HG03460 (cell line): ENCODE measurements around the gene PUS10.
"Not testable (repeated sequence)": the region's sequence is repeated elsewhere in the genome, so short reads cannot be mapped to it uniquely, and the experiment has no call there.

ENCODE experiments used
- ATAC-seq: cut with Tn5 transposase; IDR thresholded peaks from one replicate; pipeline ENCODE4 v1.9.1; 2021; ENCODE audit not compliant: unreplicated experiment

Gene PUS10

DNA sequence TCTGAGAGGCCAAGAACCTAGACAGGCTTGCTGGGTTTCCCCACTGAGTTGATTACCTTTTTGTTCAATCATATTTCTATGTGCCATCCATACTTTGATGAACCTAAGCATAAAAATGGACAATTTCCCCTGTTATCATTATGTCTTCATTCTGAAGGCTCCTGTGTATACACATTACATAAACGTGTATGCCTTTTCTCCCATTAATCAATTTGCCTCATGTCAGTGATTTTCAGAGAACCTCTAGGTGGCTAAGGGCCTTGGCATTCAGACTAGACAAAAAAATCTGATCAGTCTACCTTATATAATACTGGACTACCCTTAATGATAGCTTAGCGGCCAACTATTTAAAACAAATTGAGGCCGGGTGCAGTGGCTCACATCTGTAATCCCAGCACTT lies 4.7 kb downstream of the PUS10 start:
- no peak for ATAC-seq

DNA sequence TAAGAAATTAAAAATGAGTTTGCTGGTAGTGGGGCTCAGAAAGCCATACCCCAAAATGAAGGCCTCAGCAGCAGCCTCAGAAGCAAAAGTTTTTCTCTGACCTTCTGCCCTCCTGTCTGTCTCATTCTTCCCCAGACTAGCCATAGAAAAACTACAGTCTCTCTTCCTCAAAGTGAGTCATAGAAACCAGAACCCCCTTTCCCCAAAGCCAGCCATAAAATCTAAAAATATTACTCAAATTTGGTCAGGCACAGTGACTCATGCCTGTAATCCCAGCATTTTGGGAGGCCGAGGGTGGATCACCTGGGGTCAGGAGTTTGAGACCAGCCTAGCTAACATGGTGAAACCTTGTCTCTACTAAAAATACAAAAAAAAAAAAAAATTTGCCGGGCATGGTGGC lies 5.8 kb downstream of the PUS10 start:
- not testable (repeated sequence) for ATAC-seq

DNA sequence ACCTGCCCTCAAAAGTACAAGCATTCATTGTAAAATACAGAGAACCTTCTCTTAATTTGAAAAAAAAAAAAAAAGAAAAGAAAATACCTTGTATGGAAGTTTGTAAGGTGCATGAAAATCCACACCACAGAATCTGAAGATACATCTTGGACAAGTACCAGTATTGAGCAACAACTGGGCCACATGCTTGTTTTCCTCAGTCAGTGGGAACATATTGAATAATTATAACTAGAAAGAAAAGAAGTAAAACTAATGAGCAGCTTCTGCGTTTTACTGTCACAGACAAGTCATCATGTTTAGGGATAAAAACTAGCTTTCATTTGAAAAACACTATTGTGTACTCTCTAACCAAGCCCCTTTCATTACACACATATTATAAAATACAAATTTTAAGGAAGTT lies 6.4 kb downstream of the PUS10 start:
- no peak for ATAC-seq

DNA sequence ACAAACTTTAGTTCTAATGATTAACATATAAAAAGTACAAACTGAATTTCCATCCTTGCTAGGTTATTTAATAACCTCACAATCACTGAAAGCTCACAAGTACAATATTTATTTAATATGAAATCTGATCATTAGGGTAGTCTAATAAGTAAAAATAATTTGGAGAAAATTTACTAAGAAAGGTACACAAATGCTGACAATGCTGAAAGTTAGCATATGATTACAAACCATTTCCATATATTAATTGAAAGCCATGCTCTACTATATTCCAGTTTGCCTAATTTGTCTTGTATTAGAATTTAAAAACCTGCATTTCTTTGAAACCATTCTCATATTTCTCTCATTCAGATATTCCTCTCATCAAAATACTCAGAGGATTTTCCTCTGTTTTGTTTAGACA lies 8.7 kb downstream of the PUS10 start:
- ATAC-seq: no peak

DNA sequence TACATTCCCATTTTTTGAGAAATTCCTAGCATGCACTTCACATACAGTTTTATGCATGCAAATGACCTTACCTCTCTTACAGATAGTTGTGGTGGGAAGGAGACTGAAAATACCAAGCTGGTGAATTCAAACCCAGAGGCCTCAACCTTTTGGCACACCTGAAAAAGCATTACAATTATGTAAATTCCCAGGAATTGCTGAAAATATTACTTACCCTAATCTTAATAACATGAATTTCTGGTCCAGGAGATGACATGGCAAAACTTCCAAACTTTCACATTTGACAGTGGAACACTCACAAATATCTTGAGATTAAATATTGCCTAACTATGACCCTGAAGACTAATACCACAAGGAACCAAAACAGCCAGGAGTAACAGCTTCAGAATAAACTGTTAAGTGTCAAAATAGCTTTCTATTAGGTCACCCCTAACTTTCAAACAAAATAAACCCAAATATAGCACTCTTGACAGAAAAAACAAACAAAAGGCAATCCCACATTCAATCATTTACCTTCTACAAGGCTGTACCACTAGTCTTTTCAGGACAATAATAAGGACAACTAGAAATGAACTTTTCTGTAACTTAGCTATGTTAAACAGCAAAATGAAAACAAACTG lies 11.5 kb downstream of the PUS10 start:
- ATAC-seq: no peak

DNA sequence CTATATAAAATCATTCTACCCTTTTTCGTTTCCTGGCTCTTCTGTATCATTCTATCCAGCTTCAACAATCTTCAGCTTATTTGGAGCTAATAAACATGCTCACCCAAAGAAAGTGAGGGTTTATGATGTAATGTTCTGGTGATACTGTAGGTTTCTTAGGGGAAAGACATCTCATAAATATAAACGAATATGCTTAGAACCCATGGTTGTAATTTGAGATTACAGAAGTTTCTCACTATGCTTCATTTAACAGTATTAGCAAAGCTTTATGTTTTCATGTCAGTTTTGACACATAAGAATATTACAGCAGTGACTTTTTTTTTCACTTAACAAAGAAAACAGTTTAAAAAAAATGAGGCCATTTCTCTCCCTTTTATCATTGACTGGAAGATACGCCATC lies 12.3 kb downstream of the PUS10 start:
- ATAC-seq: no peak

DNA sequence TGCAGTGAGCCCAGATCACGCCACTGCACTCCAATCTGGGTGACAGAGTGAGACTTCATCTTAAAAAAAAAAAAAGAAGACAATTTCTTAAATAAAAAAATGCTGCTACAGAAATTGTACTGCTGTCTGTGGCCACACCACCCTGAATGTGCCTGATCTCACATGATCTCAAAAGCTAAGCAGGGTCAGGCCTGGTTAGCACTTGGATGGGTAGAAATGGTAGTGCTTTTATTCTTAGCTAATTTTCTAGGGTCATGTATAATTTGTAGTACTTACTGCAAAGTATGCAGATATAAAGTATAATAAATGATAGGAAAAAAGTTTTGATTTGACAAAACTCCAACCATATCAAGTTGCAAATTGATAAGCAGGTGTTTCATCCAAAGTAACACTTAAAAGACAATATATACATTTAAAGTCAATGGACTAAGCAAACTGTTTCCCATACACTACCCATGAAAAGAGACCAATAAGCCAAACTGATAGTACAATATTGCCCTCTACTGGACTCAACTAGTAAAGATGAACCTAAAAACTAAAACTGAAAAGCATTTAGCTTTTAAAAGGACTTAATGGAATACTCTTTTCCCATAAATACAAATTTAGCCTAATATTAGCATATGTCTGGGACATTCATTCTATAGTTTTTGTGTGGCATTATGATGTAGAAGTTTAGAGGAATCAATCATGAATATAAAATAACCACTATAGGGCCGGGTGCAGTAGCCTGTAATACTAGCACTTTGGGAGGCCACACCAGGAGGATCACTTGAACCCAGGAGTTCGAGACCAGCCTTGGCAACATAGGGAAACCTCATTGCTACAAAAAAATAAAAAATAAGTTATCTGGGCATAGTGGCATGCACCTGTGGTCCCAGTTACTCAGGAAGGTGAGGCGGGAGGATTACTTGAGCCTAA lies 19.2 kb downstream of the PUS10 start:
- no peak for ATAC-seq

DNA sequence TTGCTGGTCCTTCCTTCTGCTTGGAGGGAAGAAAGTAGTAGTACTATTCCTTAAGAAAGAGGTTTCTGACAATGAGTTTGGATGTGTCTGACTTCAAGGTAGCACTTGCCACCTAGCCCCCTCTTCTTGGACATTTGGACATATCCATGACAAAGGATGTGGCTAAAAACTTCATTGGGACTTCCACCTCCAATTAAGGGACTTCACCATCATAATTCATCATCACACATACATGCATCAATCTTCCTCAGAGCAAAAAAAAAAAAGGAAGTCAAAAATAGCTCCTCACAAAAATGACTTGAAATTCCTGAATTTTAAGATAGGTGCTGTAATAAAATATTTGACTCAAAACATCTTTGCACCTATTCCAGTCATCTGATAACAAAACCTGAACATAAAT lies 23.9 kb downstream of the PUS10 start:
- ATAC-seq: no peak

DNA sequence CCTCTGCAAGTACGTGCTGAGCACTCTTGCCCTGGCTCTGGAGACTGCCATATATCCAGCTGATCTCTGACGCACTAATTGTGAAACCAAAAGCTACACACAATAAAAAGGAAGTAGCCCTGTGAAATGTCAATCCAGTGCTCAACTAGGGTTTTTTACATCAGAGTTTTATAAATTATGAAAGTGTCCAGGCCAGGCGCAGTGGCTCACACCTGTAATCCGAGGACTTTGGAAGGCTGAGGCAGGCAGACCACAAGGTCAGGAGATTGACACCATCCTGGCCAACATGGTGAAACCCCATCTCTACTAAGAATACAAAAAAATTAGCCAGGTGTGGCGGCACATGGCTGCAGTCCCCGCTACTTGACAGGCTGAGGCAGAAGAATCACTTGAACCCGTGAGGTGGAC lies 25.1 kb downstream of the PUS10 start:
- ATAC-seq: peak; percentile 95

DNA sequence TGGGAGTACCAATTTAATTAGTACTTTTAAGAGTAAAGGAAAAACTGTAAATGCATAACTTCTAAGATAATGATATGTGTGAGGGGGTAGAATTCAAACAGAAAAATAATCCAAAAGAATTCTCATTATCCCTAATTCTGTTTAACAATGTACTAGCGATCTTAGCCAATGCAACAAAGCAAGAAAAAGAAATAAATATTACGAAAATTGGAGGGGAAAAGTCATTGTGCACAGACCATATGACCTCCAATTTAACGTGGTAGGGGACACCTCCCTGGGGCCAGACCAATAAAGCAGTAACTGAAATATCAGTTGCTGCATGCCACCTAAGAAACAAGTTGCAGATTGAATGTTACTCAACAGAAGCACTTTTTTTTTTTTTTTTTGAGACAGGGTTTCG lies 26.4 kb downstream of the PUS10 start:
- ATAC-seq: no peak

DNA sequence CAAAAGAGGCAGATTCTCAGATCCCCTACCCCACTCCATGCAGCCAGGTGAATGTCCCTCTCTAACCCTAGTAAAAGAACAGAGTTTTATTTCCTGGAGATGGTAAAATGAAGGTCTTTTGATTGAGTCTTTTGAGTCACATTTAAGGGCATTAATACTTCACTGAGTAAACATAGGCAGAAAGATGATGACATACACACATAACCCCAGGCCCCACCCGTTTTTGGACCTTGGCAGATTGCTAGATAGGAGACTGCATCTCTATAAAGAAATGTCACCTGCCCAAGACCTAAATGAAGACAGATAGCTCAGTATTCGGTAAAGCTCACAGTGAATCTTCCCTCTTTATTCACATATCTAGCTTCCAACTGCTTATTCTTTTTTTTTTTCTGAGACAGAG lies 28.8 kb downstream of the PUS10 start:
- no peak for ATAC-seq

DNA sequence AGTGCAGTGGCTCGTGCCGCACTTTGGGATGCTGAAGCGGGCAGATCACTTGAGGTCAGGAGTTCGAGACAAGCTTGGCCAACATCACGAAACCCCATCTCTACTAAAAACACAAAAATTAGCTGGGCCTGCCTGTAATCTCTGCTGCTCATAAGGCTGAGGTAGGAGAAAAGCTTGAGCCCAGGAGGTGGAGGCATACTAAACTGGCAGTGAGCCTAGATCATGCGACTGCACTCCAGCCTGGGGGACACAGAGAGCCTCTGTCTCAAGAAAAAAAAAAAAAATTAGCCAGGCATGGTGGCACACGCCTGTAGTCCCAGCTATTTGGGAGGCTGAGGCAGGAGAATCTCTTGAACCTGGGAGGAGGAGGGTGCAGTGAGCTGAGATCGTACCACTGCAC lies 30.4 kb downstream of the PUS10 start:
- not testable (repeated sequence) for ATAC-seq

DNA sequence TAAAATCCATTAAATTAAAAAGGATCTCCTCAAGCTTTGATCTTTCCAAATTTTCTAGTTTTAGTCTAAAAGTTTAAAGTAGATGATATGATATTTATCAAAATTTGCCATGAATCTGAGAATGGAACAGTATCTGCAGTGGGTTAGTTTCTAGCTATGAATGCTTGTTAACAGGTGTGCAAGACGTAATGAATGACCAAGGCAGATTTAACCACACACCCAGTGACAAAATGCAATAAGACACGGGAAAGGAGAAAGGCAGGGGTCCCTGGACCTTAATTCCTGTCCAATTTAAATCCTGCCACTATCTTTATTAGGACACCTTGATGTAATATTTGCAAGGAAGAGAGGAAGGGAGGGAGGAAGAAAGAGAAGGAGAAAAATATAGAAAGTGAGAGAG lies 31.0 kb downstream of the PUS10 start:
- no peak for ATAC-seq

DNA sequence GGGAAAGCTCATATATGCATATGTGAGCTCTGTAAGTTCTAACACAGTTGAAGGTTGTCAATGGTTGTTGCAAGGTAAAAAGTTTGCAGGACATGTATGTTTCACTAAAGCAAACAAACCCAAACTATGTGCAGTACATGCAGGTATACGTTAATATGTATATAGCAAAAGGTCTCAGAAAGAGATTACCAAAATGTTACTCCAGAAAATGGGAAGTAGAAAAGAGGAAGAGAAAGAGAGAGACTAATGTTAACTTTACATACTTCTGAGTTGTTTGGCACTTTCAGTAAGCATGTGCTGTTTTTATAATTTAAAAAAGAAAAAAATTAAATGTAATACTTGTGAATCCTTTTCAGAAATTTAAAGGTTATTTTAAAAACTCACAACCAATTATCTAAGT lies 33.3 kb downstream of the PUS10 start:
- ATAC-seq: peak; percentile 51

DNA sequence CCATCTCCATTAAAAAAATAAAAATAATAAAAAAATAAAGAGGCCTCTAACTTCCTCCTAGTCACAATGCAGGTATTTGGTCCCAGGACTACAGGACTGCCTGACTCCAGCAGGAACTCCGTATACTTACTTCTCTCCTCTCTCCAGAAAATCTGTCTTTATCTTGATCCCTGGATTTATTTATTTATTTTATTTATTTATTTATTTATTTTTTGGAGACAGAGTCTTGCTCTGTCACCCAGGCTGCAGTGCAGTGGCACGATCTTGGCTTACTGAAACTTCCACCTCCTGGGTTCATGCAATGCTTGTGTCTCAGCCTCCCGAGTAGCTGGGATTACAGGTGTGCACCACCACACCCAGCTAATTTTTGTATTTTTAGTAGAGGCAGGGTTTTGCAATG lies 36.0 kb downstream of the PUS10 start:
- not testable (repeated sequence) for ATAC-seq

DNA sequence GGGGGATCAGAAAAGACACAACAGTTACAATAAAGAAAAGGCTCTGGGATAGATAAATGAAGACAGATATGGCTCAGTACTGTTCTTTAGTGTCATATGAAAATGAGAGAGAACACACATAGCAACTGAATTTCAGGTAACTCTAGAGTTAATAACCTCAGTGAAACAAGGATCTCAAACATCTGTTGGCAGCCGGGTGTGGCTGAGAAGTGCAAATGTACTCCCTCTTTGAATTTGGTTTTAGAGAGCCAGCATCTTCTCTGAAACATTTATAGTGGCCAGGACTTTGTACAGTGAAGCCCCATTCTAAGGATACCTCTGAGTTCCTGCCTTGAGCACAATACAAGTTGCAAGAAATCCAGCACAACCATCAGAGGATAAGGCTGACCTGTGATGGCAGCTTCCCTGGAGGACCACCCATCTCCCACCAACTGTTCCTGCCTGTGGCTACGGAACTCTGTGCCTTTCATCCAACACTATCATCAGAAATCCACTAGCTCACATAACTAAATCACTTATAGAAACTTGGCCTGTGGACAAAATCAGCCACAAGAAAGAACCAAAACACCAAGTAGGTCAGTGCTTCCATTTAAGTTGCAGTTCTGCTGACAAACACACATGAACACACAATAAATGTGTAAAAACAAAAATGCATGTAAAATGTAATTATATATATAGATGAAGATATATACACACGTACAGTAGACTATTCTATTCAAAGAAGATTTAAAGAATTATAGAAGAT lies 37.8 kb downstream of the PUS10 start:
- no peak for ATAC-seq

DNA sequence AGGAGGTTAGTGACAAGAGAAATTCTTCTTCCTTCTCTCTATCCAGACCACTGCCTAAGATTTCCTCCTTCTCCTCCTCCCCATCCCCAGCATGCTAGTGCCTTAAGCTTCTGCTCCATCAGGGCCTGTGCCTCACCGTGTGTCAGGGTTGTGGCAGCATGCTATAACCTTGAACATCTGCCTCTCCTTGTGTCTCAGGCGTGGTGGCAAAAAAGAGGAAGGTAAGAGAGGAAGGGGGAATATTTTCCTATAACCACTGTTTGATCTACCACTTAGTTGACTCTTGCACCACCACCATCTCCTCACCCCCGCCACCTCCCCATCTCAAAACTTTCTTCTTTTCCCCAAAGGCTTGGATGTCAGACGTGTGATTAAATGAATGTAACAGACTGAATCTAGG lies 38.8 kb downstream of the PUS10 start:
- no peak for ATAC-seq

DNA sequence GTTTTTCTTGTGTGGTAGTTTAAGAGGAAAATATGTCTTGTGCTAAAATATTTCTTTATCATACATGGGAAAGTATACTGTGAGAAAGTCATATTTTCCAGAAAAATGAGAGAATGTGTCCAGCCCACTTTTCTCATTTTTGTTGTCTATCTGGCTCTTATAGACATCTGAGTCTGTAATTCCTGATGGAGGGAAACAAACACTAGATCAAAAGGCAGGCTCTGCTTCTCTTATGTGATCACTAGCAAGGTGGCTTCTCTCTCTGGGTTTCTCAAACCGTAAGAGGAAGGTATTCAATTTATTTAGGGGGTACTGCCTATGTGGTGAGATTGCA lies 40.5 kb downstream of the PUS10 start:
- no peak for ATAC-seq

DNA sequence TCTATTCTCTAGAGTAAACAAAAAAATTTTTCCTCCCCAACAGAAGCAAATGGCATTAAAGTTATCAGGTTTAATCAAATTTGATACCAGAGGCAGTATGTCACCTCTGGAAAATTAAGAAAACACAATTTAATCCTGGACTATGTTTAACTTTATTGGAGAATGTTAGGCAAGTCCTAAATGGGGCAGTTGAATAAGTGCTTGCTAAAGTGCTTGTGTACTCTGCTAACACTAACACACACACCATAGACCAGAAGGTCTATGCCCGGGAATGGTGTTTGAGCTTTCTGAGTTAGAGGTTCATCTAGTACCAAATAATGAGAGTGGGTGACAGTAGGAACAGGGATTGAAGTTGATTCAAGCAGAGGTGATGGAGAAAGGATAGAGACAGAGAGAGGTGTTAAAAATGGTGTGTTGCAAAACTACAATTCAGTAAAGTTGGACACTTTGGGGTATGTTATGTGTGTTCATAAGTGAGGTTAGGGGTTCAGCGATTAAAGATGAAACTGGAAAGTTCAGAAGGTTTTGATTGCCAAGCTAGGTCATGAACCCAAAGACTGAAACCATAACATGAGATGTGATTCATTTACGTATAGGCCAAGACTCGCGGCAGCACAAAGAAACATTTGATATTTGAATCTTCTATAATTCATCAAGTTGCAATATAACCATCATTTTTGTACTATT lies 41.0 kb downstream of the PUS10 start:
- no peak for ATAC-seq

DNA sequence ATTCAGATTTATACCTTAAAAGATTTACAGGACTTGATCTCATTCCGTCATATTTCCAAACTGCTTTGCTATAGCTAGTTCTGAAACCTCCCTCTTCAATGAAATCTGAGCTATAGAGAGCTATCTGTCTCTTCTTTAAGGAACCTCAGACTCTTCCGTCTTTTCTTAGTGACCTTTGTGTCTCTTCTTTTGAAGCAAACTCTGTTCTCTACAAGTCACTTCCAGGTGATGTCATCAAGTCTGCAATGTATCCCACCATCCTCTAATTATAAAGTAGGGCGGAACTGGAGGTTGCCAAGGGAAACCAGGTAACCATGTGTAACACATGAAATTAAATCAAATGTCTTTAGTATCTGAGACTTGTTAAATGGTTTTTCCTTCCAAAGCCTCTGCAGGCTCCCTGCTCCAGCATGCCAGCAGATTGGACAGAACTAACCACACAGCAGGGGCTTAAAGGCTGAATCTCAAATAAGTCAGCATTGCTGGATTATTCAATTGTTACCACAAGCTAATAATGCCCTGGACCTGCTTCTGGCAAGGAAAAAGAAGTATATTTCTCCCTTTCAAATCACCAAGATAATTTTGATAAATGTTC lies 41.7 kb downstream of the PUS10 start:
- ATAC-seq: no peak

DNA sequence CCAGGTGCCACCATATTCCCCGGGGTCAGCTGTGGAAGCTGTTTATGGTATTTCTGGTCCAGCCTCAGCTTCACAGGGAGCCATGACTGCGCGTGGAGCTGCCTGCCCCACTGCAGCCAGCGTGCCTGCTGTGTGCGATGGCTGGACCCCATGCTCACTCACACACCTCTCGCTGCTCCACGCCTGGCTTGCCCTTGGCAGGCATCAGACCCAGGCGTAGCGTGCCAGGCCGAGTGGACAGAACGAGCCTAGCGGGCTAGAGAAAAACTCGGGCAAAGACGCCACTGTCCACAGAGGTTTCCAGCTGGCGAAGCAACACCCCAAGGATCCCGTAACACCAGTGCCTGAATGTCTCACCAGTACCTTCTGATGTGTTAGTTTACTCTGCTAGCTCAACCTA lies 43.4 kb downstream of the PUS10 start:
- ATAC-seq: no peak
